ENCODE data around the gene FGF12.
"Not testable (repeated sequence)": the region's sequence is repeated elsewhere in the genome, so short reads cannot be mapped to it uniquely, and the experiment has no call there.

FGF12 gene

GRCh38 chr3:192727032-192727847 is at the start of gene FGF12:
Gene FGF12, minus strand, starts transcription at chr3:192727541.
- peak; percentile 21 for DNase-seq (ENCODE audit: low spot score)

GRCh38 chr3:192774341-192774740 is 47.0 kb upstream of the FGF12 start:
- DNase-seq (ENCODE audit: low spot score) = not testable (repeated sequence)

- peak; percentile 12 for DNase-seq (ENCODE audit: low spot score)
These were observed 45.0 kb upstream of the FGF12 start for GRCh38 chr3:192772240-192772894.

GRCh38 chr3:192758654-192759053 is 31.3 kb upstream of the FGF12 start:
- DNase-seq (ENCODE audit: low spot score) = no peak

GRCh38 chr3:192751148-192751547 is 23.8 kb upstream of the FGF12 start:
- no peak for DNase-seq (ENCODE audit: low spot score)

GRCh38 chr3:192750201-192750600 is 22.9 kb upstream of the FGF12 start:
- no peak for DNase-seq (ENCODE audit: low spot score)

GRCh38 chr3:192747746-192748145 is 20.4 kb upstream of the FGF12 start:
- no peak for DNase-seq (ENCODE audit: low spot score)

- no peak for DNase-seq (ENCODE audit: low spot score)
These were observed 19.8 kb upstream of the FGF12 start for GRCh38 chr3:192747145-192747544.

GRCh38 chr3:192745150-192745549 is 17.8 kb upstream of the FGF12 start:
- DNase-seq (ENCODE audit: low spot score) = no peak

- DNase-seq (ENCODE audit: low spot score) = not testable (repeated sequence)
These were observed 17.3 kb upstream of the FGF12 start for GRCh38 chr3:192744604-192745003.

GRCh38 chr3:192737506-192737905 is 10.2 kb upstream of the FGF12 start:
- DNase-seq (ENCODE audit: low spot score) = no peak

GRCh38 chr3:192731233-192731632 is 3.9 kb upstream of the FGF12 start:
- DNase-seq (ENCODE audit: low spot score) = no peak

- DNase-seq (ENCODE audit: low spot score) = no peak
These were observed 956 bp downstream of the FGF12 start for GRCh38 chr3:192726385-192726784.

GRCh38 chr3:192719964-192720363 is 7.4 kb downstream of the FGF12 start:
- no peak for DNase-seq (ENCODE audit: low spot score)

- DNase-seq (ENCODE audit: low spot score) = no peak
These were observed 9.2 kb downstream of the FGF12 start for GRCh38 chr3:192718156-192718555.

GRCh38 chr3:192715126-192715525 is 12.2 kb downstream of the FGF12 start:
- no peak for DNase-seq (ENCODE audit: low spot score)

GRCh38 chr3:192711126-192711525 is 16.2 kb downstream of the FGF12 start:
- not testable (repeated sequence) for DNase-seq (ENCODE audit: low spot score)

- DNase-seq (ENCODE audit: low spot score) = no peak
These were observed 17.0 kb downstream of the FGF12 start for GRCh38 chr3:192710366-192710765.

- DNase-seq (ENCODE audit: low spot score) = no peak
These were observed 21.1 kb downstream of the FGF12 start for GRCh38 chr3:192706272-192706671.

- DNase-seq (ENCODE audit: low spot score) = no peak
These were observed 26.5 kb downstream of the FGF12 start for GRCh38 chr3:192700885-192701284.

- DNase-seq (ENCODE audit: low spot score) = no peak
These were observed 30.3 kb downstream of the FGF12 start for GRCh38 chr3:192696943-192697587.

GRCh38 chr3:192687488-192688152 is 39.7 kb downstream of the FGF12 start:
- no peak for DNase-seq (ENCODE audit: low spot score)
